GM23338 (cell line): ENCODE results near the gene TBC1D5. TPM values are rescaled to one million over a fixed set of nuclear protein-coding genes. Genes with fewer than 3 reads are reported as not detected.
A peak's percentile ranks its signal among the peaks of the same experiment; 100 is the strongest.

Experiments used
- ATAC-seq: fragments of 200-7000 bp; cut with Tn5 transposase; 3 replicates; pipeline ENCODE4 v1.9.1; 2020
- DNase-seq: peaks from one replicate; pipeline ENCODE4 v3.0.0-alpha.2; 2015; ENCODE audit warnings: low spot score
- H2AFZ ChIP-seq: fragments of 200-600 bp; sonication (generic); 2 replicates; pipeline ENCODE4 v1.8.0; 2016; ENCODE audit warnings: antibody characterized with exemption, mild to moderate bottlenecking, moderate library complexity
- H3F3A ChIP-seq: fragments of 200-600 bp; sonication (generic); replicated peaks from 2 replicates; pipeline ENCODE4 v1.8.0; 2017; ENCODE audit warnings: antibody characterized with exemption, mixed run types, low read depth
- H3K27ac ChIP-seq: fragments of 200-600 bp; sonication (generic); 2 replicates; pipeline ENCODE4 v1.6.1; 2016; ENCODE audit warnings: low read depth
- H3K27me3 ChIP-seq: fragments of 200-600 bp; sonication (generic); 2 replicates; pipeline ENCODE4 v1.8.0; 2016; ENCODE audit warnings: mild to moderate bottlenecking, mixed run types, moderate library complexity; ENCODE audit not compliant: insufficient read depth
- H3K36me3 ChIP-seq: fragments of 200-600 bp; sonication (generic); 2 replicates; pipeline ENCODE4 v1.8.0; 2016; ENCODE audit warnings: mild to moderate bottlenecking; ENCODE audit not compliant: insufficient read depth
- H3K4me1 ChIP-seq: fragments of 200-600 bp; sonication (generic); 2 replicates; pipeline ENCODE4 v1.8.0; 2016; ENCODE audit warnings: mild to moderate bottlenecking, moderate library complexity; ENCODE audit not compliant: insufficient read depth
- H3K4me2 ChIP-seq: fragments of 200-600 bp; sonication (generic); 2 replicates; pipeline ENCODE4 v1.7.1; 2017; ENCODE audit warnings: mixed run types
- H3K4me3 ChIP-seq: fragments of 200-600 bp; sonication (generic); 2 replicates; pipeline ENCODE4 v1.6.1; 2016; ENCODE audit warnings: mixed run types
- H3K79me2 ChIP-seq: fragments of 200-600 bp; sonication (generic); replicated peaks from 2 replicates; pipeline ENCODE4 v1.8.0; 2017; ENCODE audit warnings: mild to moderate bottlenecking; ENCODE audit not compliant: insufficient read depth
- H3K9me2 ChIP-seq: fragments of 200-600 bp; sonication (generic); 2 replicates; pipeline ENCODE4 v1.8.0; 2017; ENCODE audit not compliant: insufficient read depth
- H4K20me1 ChIP-seq: fragments of 200-600 bp; sonication (generic); replicated peaks from 2 replicates; pipeline ENCODE4 v1.8.0; 2017; ENCODE audit warnings: mild to moderate bottlenecking; ENCODE audit not compliant: insufficient read depth
- H3K27ac Mint-ChIP-seq: 2 replicates; pipeline ENCODE4 v1.8.0; 2020; ENCODE audit warnings: inconsistent platforms, mild to moderate bottlenecking, moderate library complexity, mixed read lengths
- H3K27me3 Mint-ChIP-seq: 3 replicates; pipeline ENCODE4 v1.8.0; 2022; ENCODE audit warnings: low read depth, mild to moderate bottlenecking, moderate library complexity, mixed read lengths, inconsistent platforms; ENCODE audit not compliant: insufficient read depth, poor library complexity
- H3K36me3 Mint-ChIP-seq: 3 replicates; pipeline ENCODE4 v1.8.0; 2021; ENCODE audit warnings: low read depth, mild to moderate bottlenecking, inconsistent platforms, moderate library complexity, mixed read lengths
- H3K4me1 Mint-ChIP-seq: 3 replicates; pipeline ENCODE4 v1.8.0; 2020; ENCODE audit warnings: mild to moderate bottlenecking, inconsistent platforms, mixed read lengths
- H3K4me3 Mint-ChIP-seq: 3 replicates; pipeline ENCODE4 v1.8.0; 2021; ENCODE audit warnings: moderate library complexity, mild to moderate bottlenecking, inconsistent platforms, mixed read lengths
- H3K9me3 Mint-ChIP-seq: 3 replicates; pipeline ENCODE4 v1.8.0; 2020; ENCODE audit warnings: moderate library complexity, mild to moderate bottlenecking, inconsistent platforms, mixed read lengths
- CREB1 ChIP-seq: fragments of 250-450 bp; sonication (Bioruptor Pico); IDR thresholded peaks from 2 replicates; pipeline ENCODE4 v1.5.0; 2020; ENCODE audit warnings: low read depth, mild to moderate bottlenecking, moderate library complexity
- EZH2 ChIP-seq: fragments of 200-600 bp; sonication (generic); IDR thresholded peaks from one replicate; pipeline ENCODE4 v1.8.0; 2017; ENCODE audit warnings: antibody characterized with exemption, mild to moderate bottlenecking, low read depth; ENCODE audit not compliant: unreplicated experiment
- EZH2phosphoT487 ChIP-seq: fragments of 200-600 bp; sonication (generic); IDR thresholded peaks from one replicate; pipeline ENCODE4 v1.8.1; 2018; ENCODE audit warnings: antibody characterized with exemption; ENCODE audit not compliant: unreplicated experiment
- JUNB ChIP-seq: IDR thresholded peaks from one replicate; pipeline ENCODE4 v1.6.1; 2016; ENCODE audit warnings: antibody characterized with exemption; ENCODE audit not compliant: unreplicated experiment
- NANOG ChIP-seq: IDR thresholded peaks from 2 replicates; pipeline ENCODE4 v1.6.1; 2016; ENCODE audit warnings: antibody characterized with exemption, borderline replicate concordance
- POLR2AphosphoS5 ChIP-seq: IDR thresholded peaks from 2 replicates; pipeline ENCODE4 v1.6.1; 2016; ENCODE audit warnings: antibody characterized with exemption, low read depth
- REST ChIP-seq: IDR thresholded peaks from one replicate; pipeline ENCODE4 v1.6.1; 2018; ENCODE audit warnings: antibody characterized with exemption; ENCODE audit not compliant: unreplicated experiment
- STAT1 ChIP-seq: IDR thresholded peaks from one replicate; pipeline ENCODE4 v1.6.1; 2016; ENCODE audit warnings: antibody characterized with exemption; ENCODE audit not compliant: unreplicated experiment
- ZNF114 ChIP-seq: fragments of 250-450 bp; sonication (Bioruptor Pico); IDR thresholded peaks from 2 replicates; pipeline ENCODE4 v1.5.0; 2020; ENCODE audit warnings: mild to moderate bottlenecking, moderate library complexity
- ZNF331 ChIP-seq: fragments of 250-450 bp; sonication (Bioruptor Pico); IDR thresholded peaks from 2 replicates; pipeline ENCODE4 v1.5.0; 2020; ENCODE audit warnings: low read depth, mild to moderate bottlenecking, moderate library complexity
- polyA plus RNA-seq: library from polyadenylated mRNA; unstranded; fragments of >200 nt; fragmentation: Nextera tagmentation; extraction: Ambion mirVana; gene quantifications from 2 replicates; pipeline ENCODE4 v1.2.1, GENCODE V29; 2016
- total RNA-seq: library from RNA; depleted of rRNA; stranded (reverse); fragments of >200 nt; shearing (Covaris generic); gene quantifications from 2 replicates; pipeline ENCODE4 v1.2.3, GENCODE V29; 2014
- TF ChIP-seq, protein P1 (sequence below): IDR thresholded peaks from 2 replicates; pipeline ENCODE4 v1.6.1; 2016; ENCODE audit warnings: antibody characterized with exemption
- TF ChIP-seq, protein P2 (sequence below): fragments of 250-450 bp; sonication (Bioruptor Pico); IDR thresholded peaks from 2 replicates; pipeline ENCODE4 v1.5.0; 2020; ENCODE audit warnings: mild to moderate bottlenecking, moderate library complexity

The TBC1D5 gene
- total and polyA plus RNA-seq, 2 experiments from 2014 or later, result 21.8 to 48.1 TPM

- TF ChIP-seq ZNF331 (CRISPR knock-in tag) (no peak), EZH2 (no peak), ZNF114 (no peak), EZH2phosphoT487 (no peak), REST (no peak), STAT1 (no peak), NANOG (no peak), JUNB (no peak)
- TF ChIP-seq, protein P1, sequence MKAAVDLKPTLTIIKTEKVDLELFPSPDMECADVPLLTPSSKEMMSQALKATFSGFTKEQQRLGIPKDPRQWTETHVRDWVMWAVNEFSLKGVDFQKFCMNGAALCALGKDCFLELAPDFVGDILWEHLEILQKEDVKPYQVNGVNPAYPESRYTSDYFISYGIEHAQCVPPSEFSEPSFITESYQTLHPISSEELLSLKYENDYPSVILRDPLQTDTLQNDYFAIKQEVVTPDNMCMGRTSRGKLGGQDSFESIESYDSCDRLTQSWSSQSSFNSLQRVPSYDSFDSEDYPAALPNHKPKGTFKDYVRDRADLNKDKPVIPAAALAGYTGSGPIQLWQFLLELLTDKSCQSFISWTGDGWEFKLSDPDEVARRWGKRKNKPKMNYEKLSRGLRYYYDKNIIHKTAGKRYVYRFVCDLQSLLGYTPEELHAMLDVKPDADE, result no peak
- no peaks in the 10 kb centered on the region for H3K36me3 Mint-ChIP-seq
Measured at GRCh38 chr3:17553080-17553479, 189.4 kb downstream of the TBC1D5 start.

DNA sequence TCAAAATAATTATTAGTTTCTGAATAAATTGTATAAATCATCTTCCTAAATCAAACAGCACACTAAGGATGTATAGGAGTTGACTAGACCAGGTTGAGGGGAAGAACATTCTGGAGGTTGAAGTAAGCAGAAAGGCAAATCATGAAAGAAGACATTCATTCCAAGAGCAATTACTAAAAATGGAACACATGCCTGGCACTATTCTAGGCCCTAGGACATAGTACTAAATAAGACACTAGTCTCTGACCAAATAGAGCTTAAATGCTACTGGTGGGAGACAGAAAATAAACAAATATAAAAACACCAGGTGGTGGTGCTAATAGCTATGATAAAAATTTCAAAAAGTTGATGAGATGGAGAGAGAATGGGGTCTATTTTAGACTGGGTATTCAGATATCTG lies 190.1 kb downstream of the TBC1D5 start:
- Histone ChIP-seq H3K27me3 (no peaks in the 10 kb centered on the region), H2AFZ (no peak overlapping the region), H3K4me1 (peaks cover 14% of the 10 kb centered on the region), H3K36me3 (no peaks in the 10 kb centered on the region), H3K4me3 (no peak overlapping the region), H3F3A (no peaks in the 10 kb centered on the region), H4K20me1 (no peaks in the 10 kb centered on the region), H3K79me2 (no peaks in the 10 kb centered on the region), H3K9me2 (no peaks in the 10 kb centered on the region), H3K27ac (no peak overlapping the region), H3K4me2 (no peak overlapping the region)
- H3K27me3 Mint-ChIP-seq, result peaks cover 2% of the 10 kb centered on the region
- H3K27ac Mint-ChIP-seq, result no peak overlapping the region; the same call in 1 of the 2 replicates
- H3K36me3 Mint-ChIP-seq, result no peaks in the 10 kb centered on the region
- DNase-seq (no peak), ATAC-seq (no peak)
- H3K9me3 Mint-ChIP-seq, result no peaks in the 10 kb centered on the region
- H3K4me1 Mint-ChIP-seq, result peaks cover 44% of the 10 kb centered on the region
- no peak overlapping the region for H3K4me3 Mint-ChIP-seq
- TF ChIP-seq POLR2AphosphoS5, result no peak
- no peak for TF ChIP-seq JUNB
- TF ChIP-seq ZNF114, result no peak
- TF ChIP-seq ZNF331 (CRISPR knock-in tag), result no peak
- TF ChIP-seq, protein P2, sequence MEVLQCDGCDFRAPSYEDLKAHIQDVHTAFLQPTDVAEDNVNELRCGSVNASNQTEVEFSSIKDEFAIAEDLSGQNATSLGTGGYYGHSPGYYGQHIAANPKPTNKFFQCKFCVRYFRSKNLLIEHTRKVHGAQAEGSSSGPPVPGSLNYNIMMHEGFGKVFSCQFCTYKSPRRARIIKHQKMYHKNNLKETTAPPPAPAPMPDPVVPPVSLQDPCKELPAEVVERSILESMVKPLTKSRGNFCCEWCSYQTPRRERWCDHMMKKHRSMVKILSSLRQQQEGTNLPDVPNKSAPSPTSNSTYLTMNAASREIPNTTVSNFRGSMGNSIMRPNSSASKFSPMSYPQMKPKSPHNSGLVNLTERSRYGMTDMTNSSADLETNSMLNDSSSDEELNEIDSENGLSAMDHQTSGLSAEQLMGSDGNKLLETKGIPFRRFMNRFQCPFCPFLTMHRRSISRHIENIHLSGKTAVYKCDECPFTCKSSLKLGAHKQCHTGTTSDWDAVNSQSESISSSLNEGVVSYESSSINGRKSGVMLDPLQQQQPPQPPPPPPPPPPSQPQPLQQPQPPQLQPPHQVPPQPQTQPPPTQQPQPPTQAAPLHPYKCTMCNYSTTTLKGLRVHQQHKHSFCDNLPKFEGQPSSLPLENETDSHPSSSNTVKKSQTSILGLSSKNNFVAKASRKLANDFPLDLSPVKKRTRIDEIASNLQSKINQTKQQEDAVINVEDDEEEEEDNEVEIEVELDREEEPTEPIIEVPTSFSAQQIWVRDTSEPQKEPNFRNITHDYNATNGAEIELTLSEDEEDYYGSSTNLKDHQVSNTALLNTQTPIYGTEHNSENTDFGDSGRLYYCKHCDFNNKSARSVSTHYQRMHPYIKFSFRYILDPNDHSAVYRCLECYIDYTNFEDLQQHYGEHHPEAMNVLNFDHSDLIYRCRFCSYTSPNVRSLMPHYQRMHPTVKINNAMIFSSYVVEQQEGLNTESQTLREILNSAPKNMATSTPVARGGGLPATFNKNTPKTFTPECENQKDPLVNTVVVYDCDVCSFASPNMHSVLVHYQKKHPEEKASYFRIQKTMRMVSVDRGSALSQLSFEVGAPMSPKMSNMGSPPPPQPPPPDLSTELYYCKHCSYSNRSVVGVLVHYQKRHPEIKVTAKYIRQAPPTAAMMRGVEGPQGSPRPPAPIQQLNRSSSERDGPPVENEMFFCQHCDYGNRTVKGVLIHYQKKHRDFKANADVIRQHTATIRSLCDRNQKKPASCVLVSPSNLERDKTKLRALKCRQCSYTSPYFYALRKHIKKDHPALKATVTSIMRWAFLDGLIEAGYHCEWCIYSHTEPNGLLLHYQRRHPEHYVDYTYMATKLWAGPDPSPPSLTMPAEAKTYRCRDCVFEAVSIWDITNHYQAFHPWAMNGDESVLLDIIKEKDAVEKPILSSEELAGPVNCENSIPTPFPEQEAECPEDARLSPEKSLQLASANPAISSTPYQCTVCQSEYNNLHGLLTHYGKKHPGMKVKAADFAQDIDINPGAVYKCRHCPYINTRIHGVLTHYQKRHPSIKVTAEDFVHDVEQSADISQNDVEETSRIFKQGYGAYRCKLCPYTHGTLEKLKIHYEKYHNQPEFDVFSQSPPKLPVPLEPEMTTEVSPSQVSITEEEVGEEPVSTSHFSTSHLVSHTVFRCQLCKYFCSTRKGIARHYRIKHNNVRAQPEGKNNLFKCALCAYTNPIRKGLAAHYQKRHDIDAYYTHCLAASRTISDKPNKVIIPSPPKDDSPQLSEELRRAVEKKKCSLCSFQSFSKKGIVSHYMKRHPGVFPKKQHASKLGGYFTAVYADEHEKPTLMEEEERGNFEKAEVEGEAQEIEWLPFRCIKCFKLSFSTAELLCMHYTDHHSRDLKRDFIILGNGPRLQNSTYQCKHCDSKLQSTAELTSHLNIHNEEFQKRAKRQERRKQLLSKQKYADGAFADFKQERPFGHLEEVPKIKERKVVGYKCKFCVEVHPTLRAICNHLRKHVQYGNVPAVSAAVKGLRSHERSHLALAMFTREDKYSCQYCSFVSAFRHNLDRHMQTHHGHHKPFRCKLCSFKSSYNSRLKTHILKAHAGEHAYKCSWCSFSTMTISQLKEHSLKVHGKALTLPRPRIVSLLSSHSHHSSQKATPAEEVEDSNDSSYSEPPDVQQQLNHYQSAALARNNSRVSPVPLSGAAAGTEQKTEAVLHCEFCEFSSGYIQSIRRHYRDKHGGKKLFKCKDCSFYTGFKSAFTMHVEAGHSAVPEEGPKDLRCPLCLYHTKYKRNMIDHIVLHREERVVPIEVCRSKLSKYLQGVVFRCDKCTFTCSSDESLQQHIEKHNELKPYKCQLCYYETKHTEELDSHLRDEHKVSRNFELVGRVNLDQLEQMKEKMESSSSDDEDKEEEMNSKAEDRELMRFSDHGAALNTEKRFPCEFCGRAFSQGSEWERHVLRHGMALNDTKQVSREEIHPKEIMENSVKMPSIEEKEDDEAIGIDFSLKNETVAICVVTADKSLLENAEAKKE (CRISPR knock-in tag), result no peak
- no peak for TF ChIP-seq CREB1 (CRISPR knock-in tag)
- no peak for TF ChIP-seq EZH2

More at GRCh38 chr3:17553080-17553479, 189.4 kb downstream of the TBC1D5 start:
- Histone ChIP-seq H2AFZ (no peak overlapping the region), H3K4me2 (no peak overlapping the region), H4K20me1 (no peaks in the 10 kb centered on the region), H3F3A (no peaks in the 10 kb centered on the region), H3K27ac (no peak overlapping the region), H3K4me3 (no peak overlapping the region), H3K9me2 (no peaks in the 10 kb centered on the region), H3K4me1 (peaks cover 13% of the 10 kb centered on the region), H3K36me3 (no peaks in the 10 kb centered on the region), H3K79me2 (no peaks in the 10 kb centered on the region), H3K27me3 (no peaks in the 10 kb centered on the region)
- peaks cover 3% of the 10 kb centered on the region for H3K27me3 Mint-ChIP-seq
- peaks cover 43% of the 10 kb centered on the region for H3K4me1 Mint-ChIP-seq
- H3K9me3 Mint-ChIP-seq, result no peaks in the 10 kb centered on the region
- peak overlapping the region; percentile 14 for H3K27ac Mint-ChIP-seq
- no peak for DNase-seq
- no peak overlapping the region for H3K4me3 Mint-ChIP-seq
- ATAC-seq, result peak; percentile 28; the same call in 1 of the 3 replicates
